ENCODE results near the gene WTAP.
"Not testable (repeated sequence)": the region's sequence is repeated elsewhere in the genome, so short reads cannot be mapped to it uniquely, and the experiment has no call there.

WTAP gene

GRCh38 chr6:159761129-159761872, 34.0 kb downstream of the WTAP start:
- peak; percentile 27 for DNase-seq (ENCODE audit: low spot score)

DNA sequence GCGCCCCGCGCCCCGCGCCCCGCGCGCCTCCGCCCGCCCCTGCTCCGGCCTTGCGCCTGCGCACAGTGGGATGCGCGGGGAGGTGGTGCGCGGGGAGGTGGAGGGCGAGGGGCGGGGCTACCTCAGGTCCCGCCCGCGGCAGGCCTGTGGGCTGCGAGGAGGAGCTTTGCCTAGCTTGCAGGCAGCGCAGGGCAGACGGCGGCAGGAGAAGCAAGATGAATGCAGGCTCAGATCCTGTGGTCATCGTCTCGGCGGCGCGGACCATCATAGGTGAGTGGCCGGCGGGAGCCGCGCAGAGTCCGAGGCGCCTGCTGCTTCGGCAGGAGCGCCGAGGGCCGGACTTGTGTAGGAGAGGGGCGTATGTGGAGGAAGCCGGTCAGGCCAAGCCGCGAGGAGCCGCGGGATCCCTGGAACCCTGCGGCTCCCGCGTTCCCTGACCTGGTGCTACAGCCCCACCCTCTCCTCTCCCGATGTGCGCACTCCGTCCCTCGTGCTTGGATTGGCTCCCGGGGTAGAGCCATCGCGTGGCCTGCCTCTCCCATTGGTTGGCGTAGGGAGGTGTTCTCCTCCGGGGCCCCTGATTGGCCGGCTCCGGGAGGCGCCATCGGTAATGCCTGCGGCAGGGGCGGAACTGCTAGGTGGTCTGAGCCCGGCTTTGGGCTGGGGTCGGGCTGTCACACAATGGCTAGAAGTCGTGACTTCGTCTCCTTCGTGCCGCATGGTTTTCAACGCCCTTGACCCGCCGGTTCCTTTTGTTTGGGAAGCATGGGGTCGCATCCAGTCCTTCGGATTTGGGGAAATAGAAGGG, 34.8 kb downstream of the WTAP start, which contains the start of gene ACAT2:
ACAT2 (plus strand) TSS at position 173 of the 808 bp plus-strand sequence; CDS start at position 216, 43 bp downstream.
- peak; percentile 98 for DNase-seq (ENCODE audit: low spot score)

DNA sequence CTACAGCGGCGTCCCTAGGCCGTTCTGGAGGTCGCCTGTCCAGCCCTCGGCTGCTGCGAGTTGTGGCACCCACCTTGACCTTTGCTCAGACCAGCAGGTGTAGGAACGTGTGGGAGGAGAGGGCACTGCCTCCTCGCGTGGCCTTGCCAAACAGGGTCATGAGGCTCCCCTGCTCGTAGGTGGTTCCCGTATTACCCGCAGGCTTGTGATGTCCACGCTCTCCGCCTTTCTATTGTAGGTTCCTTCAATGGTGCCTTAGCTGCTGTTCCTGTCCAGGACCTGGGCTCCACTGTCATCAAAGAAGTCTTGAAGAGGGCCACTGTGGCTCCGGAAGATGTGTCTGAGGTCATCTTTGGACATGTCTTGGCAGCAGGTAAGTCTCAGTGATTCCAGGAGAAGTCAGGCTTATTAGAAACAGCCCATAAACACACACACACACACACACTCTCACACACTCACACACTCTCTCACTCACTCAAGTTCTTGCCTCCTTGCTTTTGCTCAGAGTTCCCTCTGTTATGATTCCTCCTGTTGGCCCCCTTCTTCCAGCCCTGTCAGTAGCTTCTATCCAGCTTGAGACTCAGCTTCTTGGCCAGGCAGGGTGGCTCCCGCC, 35.5 kb downstream of the WTAP start:
- DNase-seq (ENCODE audit: low spot score) = peak; percentile 23

DNA sequence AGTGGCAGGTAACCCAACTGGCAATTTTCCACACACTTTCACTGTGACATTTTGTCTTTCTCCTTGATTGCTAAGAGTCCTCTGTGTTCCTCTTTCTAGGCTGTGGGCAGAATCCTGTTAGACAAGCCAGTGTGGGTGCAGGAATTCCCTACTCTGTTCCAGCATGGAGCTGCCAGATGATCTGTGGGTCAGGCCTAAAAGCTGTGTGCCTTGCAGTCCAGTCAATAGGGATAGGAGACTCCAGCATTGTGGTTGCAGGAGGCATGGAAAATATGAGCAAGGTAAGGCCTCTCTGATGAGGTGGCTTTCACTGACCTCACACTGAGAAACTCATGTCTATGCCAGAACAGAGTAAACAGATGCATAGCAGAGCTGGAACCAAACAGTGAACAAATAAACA, 39.6 kb downstream of the WTAP start:
- DNase-seq (ENCODE audit: low spot score) = no peak

DNA sequence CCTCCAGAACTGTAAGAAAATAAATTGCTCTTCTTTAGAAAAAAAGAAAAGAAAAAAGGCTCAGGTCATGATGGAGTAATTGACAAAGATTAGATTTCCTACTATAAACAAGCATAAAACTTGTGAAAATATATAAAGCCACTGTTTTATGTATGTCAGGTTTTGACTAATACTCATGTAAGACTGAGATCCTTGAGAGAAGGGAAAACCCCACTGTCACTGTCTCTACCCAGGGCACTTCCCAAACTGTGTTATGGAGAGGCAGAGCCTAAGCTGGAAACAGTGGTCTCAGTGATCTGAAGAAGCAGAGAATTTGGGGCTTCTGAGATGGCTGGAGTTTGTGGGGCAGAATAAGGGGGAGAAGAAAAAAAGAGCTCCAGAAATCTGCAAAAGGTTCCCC, 42.2 kb downstream of the WTAP start:
- no peak for DNase-seq (ENCODE audit: low spot score)

DNA sequence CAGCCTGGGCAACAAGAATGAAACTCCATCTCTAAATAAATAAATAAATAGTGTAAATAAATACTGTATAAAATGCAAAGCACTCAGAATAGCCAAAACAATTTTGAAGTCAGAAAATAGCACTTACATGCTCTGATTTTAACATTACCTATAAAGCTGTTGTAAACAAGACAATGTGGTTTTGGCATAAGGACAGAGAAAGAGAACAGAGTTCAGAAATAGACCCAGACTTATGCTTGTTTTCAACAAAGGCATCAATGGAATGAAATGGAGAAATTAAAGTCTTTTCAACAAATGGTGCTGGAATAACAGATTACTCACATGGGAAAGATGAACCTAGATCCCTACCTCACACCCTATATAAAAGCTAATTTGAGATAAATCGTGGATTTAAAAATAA, 44.9 kb downstream of the WTAP start:
- no peak for DNase-seq (ENCODE audit: low spot score)

GRCh38 chr6:159777240-159777904, 50.1 kb downstream of the WTAP start:
- no peak for DNase-seq (ENCODE audit: low spot score)

GRCh38 chr6:159778131-159778530, 50.8 kb downstream of the WTAP start:
- DNase-seq (ENCODE audit: low spot score) = no peak

DNA sequence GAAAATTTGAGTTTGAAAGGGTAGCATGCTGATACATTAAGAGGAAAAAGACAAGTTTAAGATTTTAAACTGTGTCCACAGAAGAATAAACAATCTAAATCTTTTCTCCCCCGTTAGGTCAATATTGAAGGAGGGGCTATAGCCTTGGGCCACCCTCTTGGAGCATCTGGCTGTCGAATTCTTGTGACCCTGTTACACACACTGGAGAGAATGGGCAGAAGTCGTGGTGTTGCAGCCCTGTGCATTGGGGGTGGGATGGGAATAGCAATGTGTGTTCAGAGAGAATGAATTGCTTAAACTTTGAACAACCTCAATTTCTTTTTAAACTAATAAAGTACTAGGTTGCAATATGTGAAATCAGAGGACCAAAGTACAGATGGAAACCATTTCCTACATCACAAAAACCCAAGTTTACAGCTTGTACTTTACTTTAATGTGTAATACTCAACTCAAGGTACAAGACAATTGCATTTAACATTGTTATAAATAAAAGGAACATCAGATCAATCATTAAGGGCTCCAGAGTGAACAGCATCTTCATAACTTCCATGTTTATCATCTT, 51.3 kb downstream of the WTAP start:
- no peak for DNase-seq (ENCODE audit: low spot score)

DNA sequence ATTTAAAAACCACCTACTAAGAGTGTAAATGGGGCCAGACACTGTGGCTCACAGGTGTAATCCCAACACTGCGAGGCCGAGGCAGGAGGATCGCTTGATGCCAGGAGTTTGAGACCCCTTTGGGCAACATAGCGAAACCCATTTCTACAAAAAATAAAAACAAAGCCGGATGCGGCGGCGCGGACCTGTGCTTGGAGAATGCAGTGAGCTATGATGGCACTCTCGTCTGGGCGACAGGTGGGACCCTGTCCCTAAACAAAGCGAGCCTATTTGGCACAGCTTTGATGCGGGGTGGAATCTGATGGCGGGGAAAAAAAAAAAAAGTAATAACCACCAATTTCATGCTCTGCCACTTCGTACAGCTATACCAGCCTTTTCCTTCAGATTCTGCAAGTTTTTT, 61.0 kb downstream of the WTAP start:
- DNase-seq (ENCODE audit: low spot score) = no peak

DNA sequence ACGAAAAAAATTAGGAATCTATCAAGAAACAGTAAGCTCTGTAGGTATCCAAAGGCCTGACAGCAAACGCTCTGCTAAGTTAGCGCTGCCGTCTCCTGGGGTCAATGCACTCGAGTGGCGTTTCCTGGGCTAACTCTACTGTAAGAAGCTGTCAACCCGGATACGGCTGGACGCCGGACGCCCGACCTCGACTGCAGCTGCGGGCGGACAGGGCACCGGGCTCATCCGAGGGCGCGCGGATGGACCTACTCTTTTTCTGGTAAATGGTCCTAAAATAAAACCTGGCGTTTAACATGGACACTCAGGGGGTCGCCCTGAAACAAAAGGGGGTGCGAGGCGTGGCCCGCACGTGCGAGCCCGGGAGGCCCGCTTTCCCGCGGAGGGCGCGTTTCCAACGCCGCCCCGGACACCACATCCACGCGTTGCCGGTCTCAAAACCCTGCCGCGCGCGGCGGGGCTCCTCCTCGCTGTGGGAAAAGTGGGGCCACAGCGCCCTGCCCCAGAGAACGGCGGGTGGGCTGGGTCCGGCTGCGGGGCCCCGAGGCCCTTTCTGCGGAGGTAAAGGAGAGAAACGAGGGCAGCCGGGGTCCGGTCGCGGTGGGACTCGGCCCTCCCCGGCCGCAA, 61.6 kb downstream of the WTAP start:
- no peak for DNase-seq (ENCODE audit: low spot score)

GRCh38 chr6:159789377-159790148, 62.3 kb downstream of the WTAP start, which contains the start of gene TCP1:
TCP1 (minus strand) TSS chr6:159789602; CDS start chr6:159789468, 134 bp downstream.
- DNase-seq (ENCODE audit: low spot score) = peak; percentile 99

DNA sequence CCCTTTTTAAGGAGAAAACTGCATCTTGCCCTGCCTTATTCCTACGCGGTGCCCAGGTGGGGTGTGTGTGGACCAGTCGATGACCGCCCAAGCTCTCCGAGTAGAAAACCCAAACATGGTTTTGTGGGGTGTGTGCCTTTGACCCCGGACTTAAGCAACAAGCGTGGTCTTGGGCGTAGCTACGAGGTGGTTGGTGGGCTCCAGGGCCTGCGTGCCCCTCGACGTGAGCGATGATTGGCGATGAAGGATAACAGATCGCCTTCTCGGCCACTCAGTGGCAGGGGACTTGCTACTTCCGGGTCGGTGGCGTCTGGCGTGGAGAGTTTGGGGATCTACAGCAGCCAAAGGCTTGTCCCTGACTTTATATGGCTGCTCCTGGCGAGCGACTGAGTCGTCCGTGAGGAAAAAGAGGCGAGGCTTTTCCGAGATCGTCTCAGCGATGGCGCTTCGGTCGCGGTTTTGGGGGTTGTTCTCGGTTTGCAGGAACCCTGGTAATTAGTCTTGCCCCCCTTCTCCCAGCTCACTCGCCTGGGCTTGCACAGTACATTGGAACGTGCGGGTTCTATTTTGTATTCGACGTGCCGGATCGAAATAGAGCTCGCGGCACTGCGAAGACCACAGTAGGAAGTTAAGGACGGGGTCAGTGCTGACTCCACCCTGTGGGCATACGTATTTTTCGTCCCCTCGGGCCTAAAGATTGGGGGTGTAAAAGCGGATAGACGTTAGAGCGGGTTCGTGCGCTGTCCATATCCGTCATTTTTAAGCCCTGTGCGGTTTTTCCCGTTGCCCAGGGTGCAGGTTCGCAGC, 63.0 kb downstream of the WTAP start, which contains the start of gene MRPL18:
MRPL18 (plus strand) TSS at position 319 of the 807 bp plus-strand sequence; CDS start at position 440, 121 bp downstream.
- peak; percentile 98 for DNase-seq (ENCODE audit: low spot score)

GRCh38 chr6:159790956-159791598, 63.8 kb downstream of the WTAP start:
- DNase-seq (ENCODE audit: low spot score) = no peak

GRCh38 chr6:159794976-159795375, 67.7 kb downstream of the WTAP start:
- not testable (repeated sequence) for DNase-seq (ENCODE audit: low spot score)

- DNase-seq (ENCODE audit: low spot score) = no peak
These were observed 70.2 kb downstream of the WTAP start for GRCh38 chr6:159797554-159797953.

DNA sequence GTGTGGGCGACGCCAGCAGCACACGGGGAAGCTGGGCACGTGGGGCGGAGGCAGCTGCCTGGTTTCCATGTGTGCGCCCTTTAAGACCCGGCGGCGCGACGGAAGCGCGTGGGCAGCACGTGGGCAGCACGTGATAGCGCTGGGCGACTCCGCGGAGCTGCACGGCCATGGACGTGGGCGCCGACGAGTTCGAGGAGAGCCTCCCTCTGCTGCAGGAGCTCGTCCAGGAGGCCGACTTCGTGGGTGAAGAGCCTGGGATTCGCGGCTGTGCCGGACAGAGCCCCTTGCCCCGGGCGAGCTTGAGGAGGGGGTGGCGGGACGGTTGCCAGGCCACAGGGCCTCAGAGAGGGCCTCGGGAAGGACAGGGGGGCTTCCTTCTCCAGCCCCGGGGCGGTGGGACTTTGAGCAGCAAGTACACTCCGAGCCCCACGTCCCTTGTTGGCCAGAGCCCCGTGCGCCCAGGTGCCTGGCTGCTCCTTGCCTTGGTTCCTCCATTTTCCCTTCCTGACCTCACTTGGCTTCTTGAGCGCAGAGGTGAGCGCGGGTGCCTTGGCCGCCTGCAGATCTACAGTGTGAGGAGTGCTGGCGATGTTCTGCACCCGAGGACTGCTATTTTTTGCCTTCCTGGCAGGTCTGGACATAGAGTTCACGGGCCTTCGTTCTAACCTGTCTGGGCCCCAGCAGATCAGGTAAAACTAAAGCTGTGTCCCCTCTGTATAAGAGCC, 73.0 kb downstream of the WTAP start, which contains the start of gene PNLDC1:
PNLDC1 (plus strand) TSS at position 136 of the 725 bp plus-strand sequence; CDS start at position 168, 32 bp downstream.
- no peak for DNase-seq (ENCODE audit: low spot score)

DNA sequence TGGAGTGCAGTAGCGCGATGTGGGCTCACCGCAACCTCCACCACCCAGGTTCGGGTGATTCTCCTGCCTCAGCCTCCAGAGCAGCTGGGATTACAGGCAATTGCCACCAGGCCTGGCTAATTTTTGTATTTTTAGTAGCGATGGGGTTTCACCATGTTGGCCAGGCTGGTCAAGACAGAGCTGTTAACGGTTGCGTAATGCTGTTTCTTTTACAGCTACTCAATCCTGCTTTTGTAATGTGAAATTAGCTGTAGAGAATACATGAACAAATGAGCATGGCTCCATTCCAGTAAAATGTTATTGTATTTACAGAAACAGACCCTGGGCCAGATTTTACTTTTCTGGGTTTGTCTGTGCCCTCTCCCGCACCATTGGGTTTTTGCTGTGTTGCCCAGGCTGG, 74.6 kb downstream of the WTAP start:
- DNase-seq (ENCODE audit: low spot score) = no peak
